Chondrocyte (in vitro differentiated cells): ENCODE data around the gene BCL6. TPM values are rescaled to one million over a fixed set of nuclear protein-coding genes. Genes with fewer than 3 reads are reported as not detected.

Source experiments
- DNase-seq: peaks from one replicate; pipeline ENCODE4 v3.0.0; 2021; ENCODE audit warnings: mixed read lengths, low spot score
- H3K27ac Mint-ChIP-seq: one replicate; pipeline ENCODE4 v1.8.0; 2021; ENCODE audit warnings: mild to moderate bottlenecking, moderate library complexity, mixed read lengths; ENCODE audit not compliant: unreplicated experiment
- H3K27me3 Mint-ChIP-seq: 2 replicates; pipeline ENCODE4 v1.8.0; 2021; ENCODE audit warnings: low read depth, mixed read lengths
- H3K36me3 Mint-ChIP-seq: 2 replicates; pipeline ENCODE4 v1.8.0; 2021; ENCODE audit warnings: low read depth, mixed read lengths
- H3K4me1 Mint-ChIP-seq: 2 replicates; pipeline ENCODE4 v1.8.0; 2021; ENCODE audit warnings: low read depth, mild to moderate bottlenecking, mixed read lengths
- H3K4me3 Mint-ChIP-seq: one replicate; pipeline ENCODE4 v1.8.0; 2021; ENCODE audit warnings: mild to moderate bottlenecking, moderate library complexity, mixed read lengths; ENCODE audit not compliant: unreplicated experiment
- H3K9me3 Mint-ChIP-seq: 2 replicates; pipeline ENCODE4 v1.8.0; 2021; ENCODE audit warnings: low read depth, mixed read lengths
- CTCF ChIP-seq: fragments of 200-600 bp; sonication (generic); IDR thresholded peaks from 2 replicates; pipeline ENCODE4 v1.5.0; 2021; ENCODE audit warnings: antibody characterized with exemption, mild to moderate bottlenecking, moderate library complexity
- total RNA-seq: library from RNA; stranded (reverse); gene quantifications from 3 replicates; pipeline ENCODE4 v1.2.1, GENCODE V29; 2021

The BCL6 gene
- total RNA-seq, 1 donor from 2014 or later, result 46.7 TPM

- Mint-ChIP-seq H3K27me3 (no peaks in the 10 kb centered on the region), H3K4me3 (no peak overlapping the region), H3K36me3 (peaks cover 28% of the 10 kb centered on the region), H3K4me1 (peaks cover 42% of the 10 kb centered on the region), H3K9me3 (no peaks in the 10 kb centered on the region), H3K27ac (peak overlapping the region; percentile 15)
- TF ChIP-seq CTCF, result no peak
- no peak for DNase-seq
Measured at GRCh38 chr3:187734841-187735240, 10.4 kb downstream of the BCL6 start.

- no peak for TF ChIP-seq CTCF
- Mint-ChIP-seq H3K4me1 (peaks cover 32% of the 10 kb centered on the region), H3K27ac (no peak overlapping the region), H3K4me3 (no peak overlapping the region), H3K9me3 (no peaks in the 10 kb centered on the region), H3K36me3 (peaks cover 42% of the 10 kb centered on the region), H3K27me3 (no peaks in the 10 kb centered on the region)
- no peak for DNase-seq
Measured at GRCh38 chr3:187733371-187733770, 11.9 kb downstream of the BCL6 start.

- Mint-ChIP-seq H3K36me3 (peaks cover 71% of the 10 kb centered on the region), H3K27me3 (no peaks in the 10 kb centered on the region), H3K27ac (no peak overlapping the region), H3K9me3 (no peaks in the 10 kb centered on the region), H3K4me1 (peaks cover 1% of the 10 kb centered on the region), H3K4me3 (no peak overlapping the region)
- DNase-seq, result no peak
- TF ChIP-seq CTCF, result no peak
Measured at GRCh38 chr3:187729598-187729997, 15.7 kb downstream of the BCL6 start.

- Mint-ChIP-seq H3K4me3 (no peak overlapping the region), H3K27ac (no peak overlapping the region), H3K36me3 (peaks cover 73% of the 10 kb centered on the region), H3K27me3 (no peaks in the 10 kb centered on the region), H3K9me3 (no peaks in the 10 kb centered on the region), H3K4me1 (no peaks in the 10 kb centered on the region)
- no peak for DNase-seq
- no peak for TF ChIP-seq CTCF
Measured at GRCh38 chr3:187728940-187729583, 16.2 kb downstream of the BCL6 start.

GRCh38 chr3:187728248-187728647 lies 17.0 kb downstream of the BCL6 start:
- TF ChIP-seq CTCF, result no peak
- no peaks in the 10 kb centered on the region for H3K9me3 Mint-ChIP-seq
- no peak for DNase-seq
- H3K27ac Mint-ChIP-seq, result no peak overlapping the region
- no peaks in the 10 kb centered on the region for H3K4me1 Mint-ChIP-seq
- H3K27me3 Mint-ChIP-seq, result no peaks in the 10 kb centered on the region
- peaks cover 73% of the 10 kb centered on the region for H3K36me3 Mint-ChIP-seq
- no peak overlapping the region for H3K4me3 Mint-ChIP-seq
